Adrenal gland (tissue), 5 donors: Measurements from ENCODE around the gene TMEM244.
"Not testable (repeated sequence)": the region's sequence is repeated elsewhere in the genome, so short reads cannot be mapped to it uniquely, and the experiment has no call there.

Experiments used
- CTCF ChIP-seq, 6 experiments: fragments of 450-650 bp in 4 of 6; fragments of 200-600 bp in 2 of 6; sonication (generic) in 1 of 6; IDR thresholded peaks; 1 replicate in 5 of 6; 2 replicates in 1 of 6; pipeline versions ENCODE4 v1.5.1 to v1.8.0; 2016 to 2021; ENCODE audit warnings: antibody characterized with exemption in 6 of 6, mild to moderate bottlenecking in 2 of 6, moderate library complexity in 1 of 6
- POLR2A ChIP-seq, 2 donors: fragments of 450-650 bp; IDR thresholded peaks; one replicate each; pipeline ENCODE4 v1.6.1; 2017; ENCODE audit warnings: antibody characterized with exemption in 2 of 2, mild to moderate bottlenecking in 2 of 2, moderate library complexity in 1 of 2
- donor health status: DM: no; HTN: no; CAD: no.

- TF ChIP-seq CTCF, POLR2A (IDR thresholded peaks at IDR 0.05): not testable (repeated sequence)
Observed at GRCh38 chr6:129839562-129839961, 21.6 kb downstream of the TMEM244 start.
